ENCODE results near the gene TDP2.

- TF ChIP-seq YY1 (IDR thresholded peaks at IDR 0.05; ENCODE audit: insufficient read depth, insufficient read length) (no peak), ZNF274 (IDR thresholded peaks at IDR 0.05; ENCODE audit: low read depth, low read length) (no peak)
Observed at GRCh38 chr6:24640166-24640565, 26.5 kb downstream of the TDP2 start.
